GM18520 (cell line): ENCODE results near the gene PXYLP1.

Source experiments
- ATAC-seq: cut with Tn5 transposase; IDR thresholded peaks from one replicate; pipeline ENCODE4 v1.9.1; 2021; ENCODE audit not compliant: unreplicated experiment

The PXYLP1 gene

GRCh38 chr3:141342386-141342785 lies 110.8 kb downstream of the PXYLP1 start:
- ATAC-seq: no peak

- no peak for ATAC-seq
These were observed 111.5 kb downstream of the PXYLP1 start for GRCh38 chr3:141343077-141343476.

GRCh38 chr3:141343865-141344271 lies 112.2 kb downstream of the PXYLP1 start:
- no peak for ATAC-seq
